Measurements from ENCODE around the gene DUSP12. TPM values are rescaled to one million over a fixed set of nuclear protein-coding genes. Genes with fewer than 3 reads are reported as not detected.

Gene DUSP12
- total RNA-seq, 2 donors from 2014 or later, result 27.7 to 39.4 TPM

DNA sequence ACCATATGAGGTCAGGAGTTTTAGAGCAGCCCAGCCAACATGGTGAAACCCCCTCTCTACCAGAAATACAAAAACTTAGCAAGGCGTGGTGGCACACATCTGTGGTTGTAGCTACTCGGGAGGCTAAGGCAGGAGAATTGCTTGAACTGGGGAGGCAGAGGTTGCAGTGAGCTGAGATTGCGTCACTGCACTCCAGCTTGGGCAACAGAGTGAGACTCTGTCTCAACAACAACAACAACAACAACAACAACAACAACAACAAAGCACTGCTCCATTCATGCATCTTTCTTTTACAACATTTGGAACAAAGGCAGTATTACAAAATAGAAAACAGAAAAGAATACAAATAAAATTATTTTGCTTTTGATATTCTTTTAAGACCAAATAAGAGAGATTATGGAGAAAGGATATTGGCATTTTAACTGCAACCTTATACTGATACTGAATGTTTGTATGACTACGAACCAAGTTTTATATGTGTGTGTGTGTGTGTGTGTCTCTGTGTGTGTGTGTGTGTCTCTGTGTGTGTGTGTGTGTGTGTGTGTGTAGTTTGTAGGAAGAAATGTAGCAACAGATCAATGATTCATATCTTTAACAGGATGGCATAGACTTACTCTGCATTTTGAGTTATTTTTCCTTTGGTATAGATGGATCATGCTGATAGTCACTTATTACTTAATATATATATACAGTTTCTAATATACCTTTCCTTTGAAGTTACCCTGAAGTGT lies 41.2 kb downstream of the DUSP12 start:
- no peak for ATAC-seq
- H3K4me3 Mint-ChIP-seq, result no peak overlapping the region
- H3K27ac Mint-ChIP-seq, result no peak overlapping the region
- no peak for DNase-seq (ENCODE audit: low spot score)
- H3K36me3 Mint-ChIP-seq, result peaks cover 38% of the 10 kb centered on the region
- H3K27me3 Mint-ChIP-seq, result no peaks in the 10 kb centered on the region
- H3K4me1 Mint-ChIP-seq (ENCODE audit: low read depth in 2 of 2), result peaks cover 17 to 18% of the 10 kb centered on the region in 2 donors
- H3K9me3 Mint-ChIP-seq, result no peaks in the 10 kb centered on the region

DNA sequence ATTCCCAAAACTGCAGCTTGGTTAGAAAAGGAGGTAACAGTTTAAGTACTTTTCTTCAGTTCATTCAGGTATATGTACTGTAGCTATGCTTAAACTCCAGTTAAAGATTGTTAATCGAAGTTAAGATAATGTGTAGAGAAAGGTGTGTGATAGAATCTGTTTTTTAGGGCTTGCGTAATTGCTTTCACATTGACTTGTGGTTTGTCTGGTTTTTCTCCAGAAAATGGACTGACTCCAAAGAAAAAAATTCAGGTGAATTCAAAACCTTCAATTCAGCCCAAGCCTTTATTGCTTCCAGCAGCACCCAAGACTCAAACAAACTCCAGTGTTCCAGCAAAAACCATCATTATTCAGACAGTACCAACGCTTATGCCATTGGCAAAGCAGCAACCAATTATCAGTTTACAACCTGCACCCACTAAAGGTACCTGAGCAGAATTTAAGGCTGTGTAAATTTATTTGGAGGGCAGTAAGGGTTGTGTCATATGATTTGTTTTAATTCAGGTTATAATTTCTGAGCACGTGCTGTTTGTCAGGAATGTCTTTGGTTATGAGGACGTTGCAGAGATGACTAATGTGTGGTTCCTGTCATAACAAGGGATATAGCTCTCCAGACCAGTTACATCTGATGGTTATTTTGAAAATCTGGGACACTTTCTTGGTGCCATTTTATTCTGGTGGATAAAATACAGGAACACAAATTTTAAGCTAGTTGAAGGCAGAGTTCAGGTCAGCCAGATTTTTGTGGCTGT lies 42.5 kb downstream of the DUSP12 start:
- Mint-ChIP-seq H3K27ac (peak overlapping the region in 1 of 2 donors; percentile 32), H3K4me1 (ENCODE audit: low read depth in 2 of 2) (peaks cover 17 to 18% of the 10 kb centered on the region in 2 donors), H3K36me3 (peaks cover 32% of the 10 kb centered on the region), H3K27me3 (no peaks in the 10 kb centered on the region), H3K9me3 (no peaks in the 10 kb centered on the region), H3K4me3 (no peak overlapping the region)
- ATAC-seq (no peak), DNase-seq (ENCODE audit: low spot score) (no peak)

DNA sequence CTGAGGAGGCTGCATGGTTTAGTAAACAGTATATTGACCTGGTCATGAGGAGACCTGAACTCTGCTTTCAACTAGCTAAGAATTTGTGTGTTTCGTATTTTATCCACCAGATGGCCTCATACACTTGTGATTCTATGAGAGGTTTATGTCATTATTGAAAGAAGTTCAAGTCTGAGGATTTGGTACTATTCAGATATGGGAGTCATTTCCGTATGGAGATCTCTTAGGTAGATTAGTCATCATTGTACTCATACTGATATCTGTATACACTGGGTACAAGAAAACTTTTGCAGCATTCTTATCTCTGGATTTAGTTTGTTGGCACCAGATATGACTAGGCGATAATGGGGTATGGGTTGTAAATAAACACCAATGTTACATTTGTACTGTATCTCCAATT lies 43.2 kb downstream of the DUSP12 start:
- Mint-ChIP-seq H3K27ac (no peak overlapping the region), H3K9me3 (no peaks in the 10 kb centered on the region), H3K4me3 (no peak overlapping the region), H3K4me1 (ENCODE audit: low read depth in 2 of 2) (peaks cover 17 to 18% of the 10 kb centered on the region in 2 donors), H3K36me3 (peaks cover 39% of the 10 kb centered on the region), H3K27me3 (no peaks in the 10 kb centered on the region)
- DNase-seq (ENCODE audit: low spot score) (no peak), ATAC-seq (peak in 1 of 2 donors; percentile 96)

DNA sequence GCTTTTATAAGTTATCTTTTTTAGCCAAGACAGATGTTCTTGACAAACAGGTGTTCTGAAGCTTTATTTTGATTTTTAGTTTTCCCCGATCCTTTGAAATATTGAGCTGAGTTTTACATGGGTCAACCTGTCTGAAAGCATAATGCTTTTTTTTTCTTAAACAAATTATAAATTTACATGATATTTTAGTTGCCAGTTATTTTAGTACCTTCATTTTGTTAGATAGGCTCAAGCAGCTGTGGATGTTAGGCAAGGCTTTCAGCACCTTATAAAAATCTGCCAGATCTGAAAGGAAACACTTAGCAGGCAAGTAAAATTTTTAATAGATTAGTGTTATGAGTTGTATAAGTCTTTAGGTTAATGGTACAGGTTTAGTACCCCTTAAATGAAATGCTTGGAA lies 50.2 kb downstream of the DUSP12 start:
- Mint-ChIP-seq H3K36me3 (peaks cover 32% of the 10 kb centered on the region), H3K4me3 (no peak overlapping the region), H3K4me1 (ENCODE audit: low read depth in 2 of 2) (peaks cover 0 to 3% of the 10 kb centered on the region in 2 donors), H3K27ac (no peak overlapping the region), H3K27me3 (no peaks in the 10 kb centered on the region), H3K9me3 (no peaks in the 10 kb centered on the region)
- DNase-seq (ENCODE audit: low spot score), result no peak
- ATAC-seq, result no peak

DNA sequence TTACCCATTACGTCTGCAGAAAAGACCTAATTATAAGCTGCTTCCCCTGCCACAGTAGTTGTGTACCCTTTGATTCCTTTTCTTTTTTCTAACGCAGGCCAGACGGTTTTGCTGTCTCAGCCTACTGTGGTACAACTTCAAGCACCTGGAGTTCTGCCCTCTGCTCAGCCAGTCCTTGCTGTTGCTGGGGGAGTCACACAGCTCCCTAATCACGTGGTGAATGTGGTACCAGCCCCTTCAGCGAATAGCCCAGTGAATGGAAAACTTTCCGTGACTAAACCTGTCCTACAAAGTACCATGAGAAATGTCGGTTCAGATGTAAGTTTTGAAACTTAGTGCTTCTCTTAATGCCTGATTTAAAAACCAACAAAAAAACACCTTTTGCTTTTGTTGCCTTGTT lies 52.4 kb downstream of the DUSP12 start:
- DNase-seq (ENCODE audit: low spot score) (no peak), ATAC-seq (no peak)
- Mint-ChIP-seq H3K4me3 (no peak overlapping the region), H3K36me3 (peaks cover 39% of the 10 kb centered on the region), H3K27me3 (no peaks in the 10 kb centered on the region), H3K27ac (no peak overlapping the region), H3K4me1 (ENCODE audit: low read depth in 2 of 2) (peaks cover 6 to 10% of the 10 kb centered on the region in 2 donors), H3K9me3 (no peaks in the 10 kb centered on the region)

DNA sequence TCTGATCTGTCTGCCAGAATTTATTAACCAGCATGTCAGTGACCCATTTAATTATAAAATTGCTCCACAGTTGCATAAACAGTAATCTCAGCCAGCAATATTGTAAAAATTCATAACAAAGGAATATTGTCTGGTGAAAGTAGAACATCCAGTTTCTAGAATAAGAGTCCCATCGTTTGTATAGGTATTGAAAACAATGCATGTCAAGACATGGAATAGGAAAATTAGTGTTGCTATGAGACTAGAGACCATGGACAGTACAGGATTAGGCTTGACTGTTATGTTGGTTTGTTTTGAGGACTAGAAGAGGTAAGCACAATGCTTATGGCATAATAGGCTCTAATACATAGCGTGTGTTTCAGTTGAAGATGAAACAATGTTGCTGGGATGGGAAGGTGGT lies 53.6 kb downstream of the DUSP12 start:
- Mint-ChIP-seq H3K4me3 (no peak overlapping the region), H3K4me1 (ENCODE audit: low read depth in 2 of 2) (peaks cover 6 to 14% of the 10 kb centered on the region in 2 donors), H3K36me3 (peaks cover 32% of the 10 kb centered on the region), H3K27me3 (no peaks in the 10 kb centered on the region), H3K27ac (no peak overlapping the region), H3K9me3 (no peaks in the 10 kb centered on the region)
- DNase-seq (ENCODE audit: low spot score), result no peak
- no peak for ATAC-seq

DNA sequence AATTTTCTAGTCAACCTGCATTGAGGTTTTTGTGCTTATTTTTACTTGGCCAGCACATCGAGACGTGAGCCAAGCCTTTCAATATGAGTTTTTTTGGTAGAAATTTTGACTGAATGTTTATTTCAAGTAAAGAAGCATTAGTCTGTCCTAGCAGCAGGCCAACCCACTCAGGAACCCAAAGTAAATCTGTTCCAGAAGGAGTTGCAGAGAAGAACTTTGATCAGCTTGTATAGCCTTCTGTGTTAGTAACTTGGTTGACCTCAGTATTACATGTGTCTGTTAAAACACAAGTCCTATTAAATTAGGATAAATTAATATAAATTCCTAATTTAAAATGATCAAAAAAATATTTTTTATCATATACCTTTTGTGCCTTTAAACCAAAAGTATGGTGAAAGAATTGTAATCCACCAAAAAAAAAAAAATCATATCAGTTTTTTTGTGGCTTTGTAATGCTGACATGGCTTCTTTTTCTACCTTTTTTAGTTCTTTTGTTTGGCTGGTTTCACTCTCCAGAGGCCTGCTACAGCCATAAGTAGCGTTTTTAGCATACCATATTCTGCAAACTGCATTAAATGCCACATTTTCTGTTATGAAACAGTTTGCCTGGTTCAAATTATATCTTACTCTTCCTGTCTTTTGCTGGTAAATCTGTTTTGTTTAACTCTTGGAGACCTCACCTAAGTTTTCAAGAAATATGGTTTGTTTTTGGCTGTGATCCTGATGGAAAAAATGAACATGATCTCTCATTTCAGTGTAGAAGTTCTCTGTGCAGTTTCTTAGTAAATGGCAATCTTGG lies 56.0 kb downstream of the DUSP12 start:
- Mint-ChIP-seq H3K27me3 (no peaks in the 10 kb centered on the region), H3K27ac (no peak overlapping the region), H3K36me3 (peaks cover 43% of the 10 kb centered on the region), H3K9me3 (no peaks in the 10 kb centered on the region), H3K4me1 (ENCODE audit: low read depth in 2 of 2) (peaks cover 14 to 27% of the 10 kb centered on the region in 2 donors), H3K4me3 (no peak overlapping the region)
- no peak for DNase-seq (ENCODE audit: low spot score)
- no peak for ATAC-seq

Other genes with a start within 250 kb of the DUSP12 start
- gene FCGR2A, start 244.3 kb upstream of the DUSP12 start, total RNA-seq, result 1 to 10 TPM in 1 of 2 donors, under 1 TPM in 1; 0.86 to 1.5 TPM
- gene HSPA6, start 225.2 kb upstream of the DUSP12 start, total RNA-seq, result 1 to 10 TPM; 3.3 to 5.9 TPM
- gene FCGR3A, start 200.0 kb upstream of the DUSP12 start, total RNA-seq, result 100 to 1,000 TPM in 1 of 2 donors, 10 to 100 TPM in 1; 34.5 to 150 TPM
- gene FCGR3B, start 118.6 kb upstream of the DUSP12 start, total RNA-seq, result 1 to 10 TPM; 2.7 to 3.0 TPM
- gene FCGR2B, start 86.6 kb upstream of the DUSP12 start, total RNA-seq, result 1 to 10 TPM in 1 of 2 donors, under 1 TPM in 1; 0.83 to 7.1 TPM
- not detected for gene FCRLA, start 42.6 kb upstream of the DUSP12 start, total RNA-seq
- gene FCRLB, start 28.2 kb upstream of the DUSP12 start, total RNA-seq, result under 1 TPM; 0.24 to 0.42 TPM
- gene ATF6, start 16.5 kb downstream of the DUSP12 start, total RNA-seq, result 10 to 100 TPM; 25.5 to 26.4 TPM

Measured in natural killer cell treated with Interleukin-12 subunit alpha and Interleukin-12 subunit beta and Interleukin-15 and Interleukin-18, amount 100 ng/mL, for 72 hours (primary cell).